ENCODE data around the gene CCT5.

The CCT5 gene

GRCh38 chr5:10253390-10253789 lies 3.3 kb downstream of the CCT5 start:
- H3K4me1 ChIP-seq (ENCODE audit: insufficient read depth, low read length, severe bottlenecking), result peaks cover 36% of the 10 kb centered on the region
- peaks cover 58% of the 10 kb centered on the region for H3K79me2 ChIP-seq (ENCODE audit: insufficient read depth, low read length)
- H3F3A ChIP-seq (ENCODE audit: insufficient read depth, low read length), result no peaks in the 10 kb centered on the region
- H3K9me3 ChIP-seq (ENCODE audit: low read length), result no peaks in the 10 kb centered on the region
- H3K9ac ChIP-seq (ENCODE audit: low read length), result peak overlapping the region; percentile 4; the same call in 1 of the 2 replicates
- no peak for TF ChIP-seq EZH2 (IDR thresholded peaks at IDR 0.05; ENCODE audit: borderline replicate concordance, low read length)
- TF ChIP-seq, protein P1, sequence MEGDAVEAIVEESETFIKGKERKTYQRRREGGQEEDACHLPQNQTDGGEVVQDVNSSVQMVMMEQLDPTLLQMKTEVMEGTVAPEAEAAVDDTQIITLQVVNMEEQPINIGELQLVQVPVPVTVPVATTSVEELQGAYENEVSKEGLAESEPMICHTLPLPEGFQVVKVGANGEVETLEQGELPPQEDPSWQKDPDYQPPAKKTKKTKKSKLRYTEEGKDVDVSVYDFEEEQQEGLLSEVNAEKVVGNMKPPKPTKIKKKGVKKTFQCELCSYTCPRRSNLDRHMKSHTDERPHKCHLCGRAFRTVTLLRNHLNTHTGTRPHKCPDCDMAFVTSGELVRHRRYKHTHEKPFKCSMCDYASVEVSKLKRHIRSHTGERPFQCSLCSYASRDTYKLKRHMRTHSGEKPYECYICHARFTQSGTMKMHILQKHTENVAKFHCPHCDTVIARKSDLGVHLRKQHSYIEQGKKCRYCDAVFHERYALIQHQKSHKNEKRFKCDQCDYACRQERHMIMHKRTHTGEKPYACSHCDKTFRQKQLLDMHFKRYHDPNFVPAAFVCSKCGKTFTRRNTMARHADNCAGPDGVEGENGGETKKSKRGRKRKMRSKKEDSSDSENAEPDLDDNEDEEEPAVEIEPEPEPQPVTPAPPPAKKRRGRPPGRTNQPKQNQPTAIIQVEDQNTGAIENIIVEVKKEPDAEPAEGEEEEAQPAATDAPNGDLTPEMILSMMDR (IDR thresholded peaks at IDR 0.05; ENCODE audit: low read length), result no peak
- peaks cover 76% of the 10 kb centered on the region for H3K36me3 ChIP-seq (ENCODE audit: insufficient read depth, low read length)
- H3K27me3 ChIP-seq (ENCODE audit: insufficient read depth, low read length), result no peaks in the 10 kb centered on the region
- no peak overlapping the region for H3K27ac ChIP-seq (ENCODE audit: low read depth, low read length, poor library complexity, severe bottlenecking)
- H4K20me1 ChIP-seq (ENCODE audit: insufficient read depth, low read length), result no peaks in the 10 kb centered on the region
- no peak overlapping the region for H3K4me3 ChIP-seq (ENCODE audit: low read depth, low read length, poor library complexity, severe bottlenecking)
- H3K4me2 ChIP-seq (ENCODE audit: low read length), result peak overlapping the region; percentile 18; the same call in 1 of the 2 replicates
- H3K9me2 ChIP-seq (ENCODE audit: low read depth, low read length), result no peaks in the 10 kb centered on the region
- H2AFZ ChIP-seq (ENCODE audit: low read length), result no peak overlapping the region

DNA sequence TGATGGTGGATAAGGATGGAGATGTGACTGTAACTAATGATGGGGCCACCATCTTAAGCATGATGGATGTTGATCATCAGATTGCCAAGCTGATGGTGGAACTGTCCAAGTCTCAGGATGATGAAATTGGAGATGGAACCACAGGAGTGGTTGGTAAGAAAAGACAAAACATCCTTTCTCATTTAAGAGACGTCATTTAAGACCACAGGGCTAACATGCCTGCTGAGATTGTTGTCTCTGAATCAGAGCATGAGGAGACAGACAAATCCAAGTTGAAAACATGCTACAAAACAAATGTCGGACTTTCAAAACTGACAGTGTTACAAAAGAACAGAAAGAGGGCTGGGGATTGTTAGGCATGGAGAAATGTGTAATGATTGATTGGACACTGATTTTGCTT lies 4.6 kb downstream of the CCT5 start:
- H2AFZ ChIP-seq (ENCODE audit: low read length), result no peak overlapping the region
- H3K79me2 ChIP-seq (ENCODE audit: insufficient read depth, low read length), result peaks cover 58% of the 10 kb centered on the region
- no peaks in the 10 kb centered on the region for H3K27me3 ChIP-seq (ENCODE audit: insufficient read depth, low read length)
- H3F3A ChIP-seq (ENCODE audit: insufficient read depth, low read length), result no peaks in the 10 kb centered on the region
- H3K4me2 ChIP-seq (ENCODE audit: low read length), result no peak overlapping the region
- no peaks in the 10 kb centered on the region for H4K20me1 ChIP-seq (ENCODE audit: insufficient read depth, low read length)
- H3K36me3 ChIP-seq (ENCODE audit: insufficient read depth, low read length), result peaks cover 89% of the 10 kb centered on the region
- no peak overlapping the region for H3K27ac ChIP-seq (ENCODE audit: low read depth, low read length, poor library complexity, severe bottlenecking)
- no peak overlapping the region for H3K9ac ChIP-seq (ENCODE audit: low read length)
- H3K9me3 ChIP-seq (ENCODE audit: low read length), result no peaks in the 10 kb centered on the region
- H3K9me2 ChIP-seq (ENCODE audit: low read depth, low read length), result no peaks in the 10 kb centered on the region
- H3K4me1 ChIP-seq (ENCODE audit: insufficient read depth, low read length, severe bottlenecking), result peaks cover 30% of the 10 kb centered on the region
- no peak for TF ChIP-seq EZH2 (IDR thresholded peaks at IDR 0.05; ENCODE audit: borderline replicate concordance, low read length)
- TF ChIP-seq, protein P1 (IDR thresholded peaks at IDR 0.05; ENCODE audit: low read length), result no peak
- no peak overlapping the region for H3K4me3 ChIP-seq (ENCODE audit: low read depth, low read length, poor library complexity, severe bottlenecking)

- Histone ChIP-seq H2AFZ (ENCODE audit: low read length) (no peak overlapping the region), H3K79me2 (ENCODE audit: insufficient read depth, low read length) (peaks cover 30% of the 10 kb centered on the region)
- TF ChIP-seq, protein P1 (IDR thresholded peaks at IDR 0.05; ENCODE audit: low read length), result no peak
- no peak for TF ChIP-seq EZH2 (IDR thresholded peaks at IDR 0.05; ENCODE audit: borderline replicate concordance, low read length)
Measured at GRCh38 chr5:10257870-10258269, 7.8 kb downstream of the CCT5 start.

More at GRCh38 chr5:10257870-10258269, 7.8 kb downstream of the CCT5 start:
- Histone ChIP-seq H3K27ac (ENCODE audit: low read depth, low read length, poor library complexity, severe bottlenecking) (no peak overlapping the region), H3K4me2 (ENCODE audit: low read length) (no peak overlapping the region), H3K9me2 (ENCODE audit: low read depth, low read length) (no peaks in the 10 kb centered on the region), H3K9ac (ENCODE audit: low read length) (no peak overlapping the region), H3K4me1 (ENCODE audit: insufficient read depth, low read length, severe bottlenecking) (peaks cover 13% of the 10 kb centered on the region), H3K4me3 (ENCODE audit: low read depth, low read length, poor library complexity, severe bottlenecking) (no peak overlapping the region), H4K20me1 (ENCODE audit: insufficient read depth, low read length) (no peaks in the 10 kb centered on the region), H3F3A (ENCODE audit: insufficient read depth, low read length) (no peaks in the 10 kb centered on the region), H3K27me3 (ENCODE audit: insufficient read depth, low read length) (no peaks in the 10 kb centered on the region), H3K36me3 (ENCODE audit: insufficient read depth, low read length) (peaks cover 97% of the 10 kb centered on the region), H3K9me3 (ENCODE audit: low read length) (no peaks in the 10 kb centered on the region)

Measured in OCI-LY1 (cell line).